ENCODE results near the gene MAPK1IP1L. TPM values are rescaled to one million over a fixed set of nuclear protein-coding genes. Genes with fewer than 3 reads are reported as not detected.
"Not testable (repeated sequence)": the region's sequence is repeated elsewhere in the genome, so short reads cannot be mapped to it uniquely, and the experiment has no call there.

Gene MAPK1IP1L
- total and polyA plus RNA-seq, 2 experiments from 2014 or later, result 79.6 to 97.7 TPM

- no peaks in the 10 kb centered on the region for H3K36me3 ChIP-seq
- no peaks in the 10 kb centered on the region for H3K9me3 ChIP-seq (ENCODE audit: low read depth)
- no peaks in the 10 kb centered on the region for H3K27me3 ChIP-seq
- DNase-seq (ENCODE audit: low read depth in 1 of 2, low spot score in 1 of 2), result no peak
- H3K27ac ChIP-seq, result peak overlapping the region; percentile 47
- TF ChIP-seq CTCF (IDR thresholded peaks at IDR 0.05; ENCODE audit: low read depth, low read length), result no peak
- H3K4me1 ChIP-seq (ENCODE audit: low read depth), result peaks cover 28% of the 10 kb centered on the region
- peak overlapping the region; percentile 62 for H3K4me3 ChIP-seq
Measured at GRCh38 chr14:55026441-55026792, 25.0 kb upstream of the MAPK1IP1L start.

GRCh38 chr14:55026793-55027561 lies 24.5 kb upstream of the MAPK1IP1L start, which contains the start of the genes SOCS4 and WDHD1:
Gene SOCS4, plus strand, starts transcription at chr14:55027236. Its CDS starts 15,806 bp downstream, at chr14:55043042.
Gene WDHD1, minus strand, starts transcription at chr14:55027099. Its CDS starts 312 bp downstream, at chr14:55026787.
- peak; percentile 94 to 95 for DNase-seq (ENCODE audit: low read depth in 1 of 2, low spot score in 1 of 2)
- Histone ChIP-seq H3K4me1 (ENCODE audit: low read depth) (peaks cover 31% of the 10 kb centered on the region), H3K36me3 (no peaks in the 10 kb centered on the region), H3K27me3 (no peaks in the 10 kb centered on the region), H3K27ac (peak within 1 kb of the TSS; percentile 47), H3K9me3 (ENCODE audit: low read depth) (no peaks in the 10 kb centered on the region), H3K4me3 (peak within 1 kb of the TSS; percentile 62)
- no peak for TF ChIP-seq CTCF (IDR thresholded peaks at IDR 0.05; ENCODE audit: low read depth, low read length)

GRCh38 chr14:55028066-55028465 lies 23.4 kb upstream of the MAPK1IP1L start:
- no peak for TF ChIP-seq CTCF (IDR thresholded peaks at IDR 0.05; ENCODE audit: low read depth, low read length)
- Histone ChIP-seq H3K9me3 (ENCODE audit: low read depth) (no peaks in the 10 kb centered on the region), H3K27ac (no peak overlapping the region), H3K27me3 (no peaks in the 10 kb centered on the region), H3K36me3 (no peaks in the 10 kb centered on the region), H3K4me3 (peak overlapping the region; percentile 62), H3K4me1 (ENCODE audit: low read depth) (peaks cover 31% of the 10 kb centered on the region)
- DNase-seq (ENCODE audit: low read depth in 1 of 2, low spot score in 1 of 2), result peak; percentile 2 to 19

GRCh38 chr14:55028476-55028875 lies 23.0 kb upstream of the MAPK1IP1L start:
- Histone ChIP-seq H3K9me3 (ENCODE audit: low read depth) (no peaks in the 10 kb centered on the region), H3K27me3 (no peaks in the 10 kb centered on the region), H3K36me3 (peaks cover 3% of the 10 kb centered on the region), H3K4me1 (ENCODE audit: low read depth) (peaks cover 31% of the 10 kb centered on the region), H3K27ac (no peak overlapping the region), H3K4me3 (peak overlapping the region; percentile 62)
- DNase-seq (ENCODE audit: low read depth in 1 of 2, low spot score in 1 of 2), result no peak
- no peak for TF ChIP-seq CTCF (IDR thresholded peaks at IDR 0.05; ENCODE audit: low read depth, low read length)

- Histone ChIP-seq H3K27ac (peak overlapping the region; percentile 32), H3K36me3 (peaks cover 6% of the 10 kb centered on the region), H3K9me3 (ENCODE audit: low read depth) (no peaks in the 10 kb centered on the region), H3K27me3 (no peaks in the 10 kb centered on the region), H3K4me1 (ENCODE audit: low read depth) (peaks cover 27% of the 10 kb centered on the region), H3K4me3 (no peak overlapping the region)
- DNase-seq (ENCODE audit: low read depth in 1 of 2, low spot score in 1 of 2), result peak in 1 of 2 donors; percentile 27
- TF ChIP-seq CTCF (IDR thresholded peaks at IDR 0.05; ENCODE audit: low read depth, low read length), result no peak
Measured at GRCh38 chr14:55031190-55031589, 20.3 kb upstream of the MAPK1IP1L start.

GRCh38 chr14:55037995-55038394 lies 13.5 kb upstream of the MAPK1IP1L start:
- H3K27ac ChIP-seq; H3K36me3 ChIP-seq; H3K4me3 ChIP-seq; H3K9me3 ChIP-seq (ENCODE audit: low read depth); H3K27me3 ChIP-seq; DNase-seq (ENCODE audit: low read depth in 1 of 2, low spot score in 1 of 2); H3K4me1 ChIP-seq (ENCODE audit: low read depth): not testable (repeated sequence)

Measured in cardiac muscle cell (in vitro differentiated cells and primary cell).